Liver (tissue), 10 donors: ENCODE results near the gene STX1A. TPM values are rescaled to one million over a fixed set of nuclear protein-coding genes. Genes with fewer than 3 reads are reported as not detected.
A peak's percentile ranks its signal among the peaks of the same experiment; 100 is the strongest.

Source experiments
- DNase-seq: peaks from one replicate; pipeline ENCODE4 v3.0.0-alpha.2; 2017; ENCODE audit warnings: low spot score
- H3K27ac ChIP-seq, 2 donors: one replicate each; pipeline ENCODE4 v1.7.0; 2013; ENCODE audit warnings: inconsistent platforms in 2 of 2, low read length in 2 of 2, control low read depth in 1 of 2, low read depth in 1 of 2, mild to moderate bottlenecking in 1 of 2
- H3K27me3 ChIP-seq, 4 donors: one replicate each; pipeline versions ENCODE4 v1.6.1 to v1.7.0; 2013; ENCODE audit warnings: low read length in 3 of 4, inconsistent platforms in 1 of 4, mild to moderate bottlenecking in 1 of 4, moderate library complexity in 1 of 4; ENCODE audit not compliant: control insufficient read depth in 4 of 4, insufficient read depth in 4 of 4
- H3K36me3 ChIP-seq, 4 donors: one replicate each; pipeline versions ENCODE4 v1.6.1 to v1.7.0; 2013; ENCODE audit warnings: low read length in 3 of 4, mild to moderate bottlenecking in 3 of 4, low read depth in 1 of 4, moderate library complexity in 1 of 4; ENCODE audit not compliant: control insufficient read depth in 4 of 4, insufficient read depth in 3 of 4
- H3K4me1 ChIP-seq, 4 donors: one replicate each; pipeline versions ENCODE4 v1.6.1 to v1.7.0; 2013; ENCODE audit warnings: low read length in 3 of 4, mild to moderate bottlenecking in 3 of 4, moderate library complexity in 1 of 4; ENCODE audit not compliant: control insufficient read depth in 4 of 4, insufficient read depth in 4 of 4
- H3K4me3 ChIP-seq, 3 donors: one replicate each; pipeline versions ENCODE4 v1.6.1 to v1.7.0; 2013; ENCODE audit warnings: low read length in 3 of 3, control low read depth in 1 of 3, low read depth in 1 of 3, mild to moderate bottlenecking in 1 of 3
- H3K9ac ChIP-seq, 2 donors: one replicate each; pipeline ENCODE4 v1.7.0; 2013; ENCODE audit warnings: low read length in 2 of 2, mild to moderate bottlenecking in 2 of 2, moderate library complexity in 2 of 2, control low read depth in 1 of 2, low read depth in 1 of 2
- H3K9me3 ChIP-seq, 4 donors: one replicate each; pipeline versions ENCODE4 v1.6.1 to v1.7.0; 2013; ENCODE audit warnings: low read length in 3 of 4; ENCODE audit not compliant: control insufficient read depth in 4 of 4
- ATF3 ChIP-seq: IDR thresholded peaks from 2 replicates; pipeline ENCODE4 v1.6.1; 2016; ENCODE audit warnings: antibody characterized with exemption
- EGR1 ChIP-seq, 2 donors: IDR thresholded peaks; 2 replicates each; pipeline ENCODE4 v1.6.1; 2016 to 2018; ENCODE audit warnings: antibody characterized with exemption in 2 of 2, low read depth in 2 of 2
- HNF4A ChIP-seq, 2 donors: conservative IDR thresholded peaks; 2 replicates each; pipeline ENCODE4 v1.6.1; 2016; ENCODE audit warnings: antibody characterized with exemption in 2 of 2, mild to moderate bottlenecking in 2 of 2
- TAF1 ChIP-seq: conservative IDR thresholded peaks from 2 replicates; pipeline ENCODE4 v1.6.1; 2016; ENCODE audit warnings: antibody characterized with exemption, mild to moderate bottlenecking
- WGBS: extraction: QIAGEN DNeasy Blood & Tissue Kit; methylation state at CpG from one replicate; pipeline ENCODE4 v1.1.7; 2013; 5-methylcytosine and 5-hydroxymethylcytosine counted together
- polyA plus RNA-seq, 2 donors: library from polyadenylated mRNA; stranded (reverse) in 1 of 2; unstranded in 1 of 2; fragments of 200-250 nt in 1 of 2; fragments of >200 nt in 1 of 2; fragmentation: Nextera tagmentation in 1 of 2; extraction: Ambion mirVana in 1 of 2; gene quantifications; one replicate each; pipeline versions ENCODE4 v1.2.1 to v1.2.3, GENCODE V29; 2013 to 2015
- small RNA-seq: library from RNA; depleted of rRNA; stranded (forward); fragments of <200 nt; gene quantifications from one replicate; pipeline ENCODE3, GENCODE V24; 2014
- total RNA-seq, 2 donors: library from RNA; depleted of rRNA; stranded (reverse); fragments of >200 nt; gene quantifications; one replicate each; pipeline ENCODE4 v1.2.3, GENCODE V29; 2014
- TF ChIP-seq, protein P1 (sequence below): IDR thresholded peaks from 2 replicates; pipeline ENCODE4 v1.6.1; 2016; ENCODE audit warnings: antibody characterized with exemption, mild to moderate bottlenecking
- donor health status: healthy.
- donor health status: healthy.
- donor health status: healthy.
- donor health status: healthy.
- donor health status: healthy.

Gene STX1A
- total and polyA plus RNA-seq, 4 donors = 0.49 to 1.9 (median 1.1) TPM

GRCh38 chr7:73649576-73649975, 69.9 kb downstream of the STX1A start:
- Histone ChIP-seq H3K4me1 (peaks cover 2 to 34% (median 24%) of the 10 kb centered on the region in 4 donors), H3K4me3 (no peak overlapping the region), H3K36me3 (no peaks in the 10 kb centered on the region), H3K9ac (no peak overlapping the region), H3K9me3 (no peaks in the 10 kb centered on the region), H3K27ac (peak overlapping the region in 1 of 2 donors; percentile 17), H3K27me3 (no peaks in the 10 kb centered on the region)
- TF ChIP-seq EGR1 (IDR thresholded peaks at IDR 0.05; ENCODE audit: low read depth in 2 of 2) (no peak), ATF3 (no peak), HNF4A (conservative IDR thresholded peaks at IDR 0.05) (peak in 1 of 2 donors; percentile 4), TAF1 (no peak)
- TF ChIP-seq, protein P1, sequence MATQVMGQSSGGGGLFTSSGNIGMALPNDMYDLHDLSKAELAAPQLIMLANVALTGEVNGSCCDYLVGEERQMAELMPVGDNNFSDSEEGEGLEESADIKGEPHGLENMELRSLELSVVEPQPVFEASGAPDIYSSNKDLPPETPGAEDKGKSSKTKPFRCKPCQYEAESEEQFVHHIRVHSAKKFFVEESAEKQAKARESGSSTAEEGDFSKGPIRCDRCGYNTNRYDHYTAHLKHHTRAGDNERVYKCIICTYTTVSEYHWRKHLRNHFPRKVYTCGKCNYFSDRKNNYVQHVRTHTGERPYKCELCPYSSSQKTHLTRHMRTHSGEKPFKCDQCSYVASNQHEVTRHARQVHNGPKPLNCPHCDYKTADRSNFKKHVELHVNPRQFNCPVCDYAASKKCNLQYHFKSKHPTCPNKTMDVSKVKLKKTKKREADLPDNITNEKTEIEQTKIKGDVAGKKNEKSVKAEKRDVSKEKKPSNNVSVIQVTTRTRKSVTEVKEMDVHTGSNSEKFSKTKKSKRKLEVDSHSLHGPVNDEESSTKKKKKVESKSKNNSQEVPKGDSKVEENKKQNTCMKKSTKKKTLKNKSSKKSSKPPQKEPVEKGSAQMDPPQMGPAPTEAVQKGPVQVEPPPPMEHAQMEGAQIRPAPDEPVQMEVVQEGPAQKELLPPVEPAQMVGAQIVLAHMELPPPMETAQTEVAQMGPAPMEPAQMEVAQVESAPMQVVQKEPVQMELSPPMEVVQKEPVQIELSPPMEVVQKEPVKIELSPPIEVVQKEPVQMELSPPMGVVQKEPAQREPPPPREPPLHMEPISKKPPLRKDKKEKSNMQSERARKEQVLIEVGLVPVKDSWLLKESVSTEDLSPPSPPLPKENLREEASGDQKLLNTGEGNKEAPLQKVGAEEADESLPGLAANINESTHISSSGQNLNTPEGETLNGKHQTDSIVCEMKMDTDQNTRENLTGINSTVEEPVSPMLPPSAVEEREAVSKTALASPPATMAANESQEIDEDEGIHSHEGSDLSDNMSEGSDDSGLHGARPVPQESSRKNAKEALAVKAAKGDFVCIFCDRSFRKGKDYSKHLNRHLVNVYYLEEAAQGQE = no peak
- DNase-seq = no peak
- WGBS = 68% methylated on average over 9 of the region's 9 CpGs

Small RNAs within 50 kb of the gene (small RNA-seq; reads per million reads assigned to genes)
- gene MIR4284 (0.11 reads per million), gene RN7SL265P (not detected)

Other genes with a start within 250 kb of the STX1A start
- gene BAZ1B, start 197.4 kb downstream of the STX1A start, total RNA-seq = 10 to 100 TPM; 30.7 to 31.3 TPM
- gene BAZ1B, start 197.4 kb downstream of the STX1A start, polyA plus RNA-seq = 10 to 100 TPM in 1 of 2 donors, 1 to 10 TPM in 1; 8.6 to 12.3 TPM
- gene BCL7B, start 162.0 kb downstream of the STX1A start, total RNA-seq = 10 to 100 TPM; 13.2 to 15.5 TPM
- gene BCL7B, start 162.0 kb downstream of the STX1A start, polyA plus RNA-seq = 10 to 100 TPM; 27.0 to 27.5 TPM
- 10 to 100 TPM; 16.5 to 36.6 TPM for gene TBL2, start 141.1 kb downstream of the STX1A start, total RNA-seq
- 10 to 100 TPM; 10.9 to 21.5 TPM for gene TBL2, start 141.1 kb downstream of the STX1A start, polyA plus RNA-seq
- gene MLXIPL, start 95.1 kb downstream of the STX1A start, total RNA-seq = 100 to 1,000 TPM in 1 of 2 donors, 10 to 100 TPM in 1; 50.3 to 384 TPM
- 100 to 1,000 TPM; 148 to 316 TPM for gene MLXIPL, start 95.1 kb downstream of the STX1A start, polyA plus RNA-seq
- gene VPS37D, start 51.8 kb downstream of the STX1A start, total RNA-seq = 1 to 10 TPM in 1 of 2 donors, under 1 TPM in 1; 0.98 to 3.3 TPM
- gene VPS37D, start 51.8 kb downstream of the STX1A start, polyA plus RNA-seq = 1 to 10 TPM in 1 of 2 donors, under 1 TPM in 1; 0.38 to 1.6 TPM
- 1 to 10 TPM; 2.1 to 2.3 TPM for gene DNAJC30, start 36.2 kb downstream of the STX1A start, total RNA-seq
- gene DNAJC30, start 36.2 kb downstream of the STX1A start, polyA plus RNA-seq = 1 to 10 TPM; 7.4 to 8.7 TPM
- 10 to 100 TPM; 19.1 to 33.4 TPM for gene BUD23, start 36.1 kb downstream of the STX1A start, total RNA-seq
- gene BUD23, start 36.1 kb downstream of the STX1A start, polyA plus RNA-seq = 10 to 100 TPM; 42.2 to 52.6 TPM
- 1 to 10 TPM; 5.1 to 5.9 TPM for gene ABHD11, start 19.1 kb upstream of the STX1A start, total RNA-seq
- 1 to 10 TPM; 7.4 to 7.6 TPM for gene ABHD11, start 19.1 kb upstream of the STX1A start, polyA plus RNA-seq
- gene CLDN3, start 50.6 kb upstream of the STX1A start, total RNA-seq = 10 to 100 TPM in 1 of 2 donors, 1 to 10 TPM in 1; 3.6 to 21.1 TPM
- 10 to 100 TPM; 24.7 to 43.0 TPM for gene CLDN3, start 50.6 kb upstream of the STX1A start, polyA plus RNA-seq
- gene CLDN4, start 111.3 kb upstream of the STX1A start, total RNA-seq = 1 to 10 TPM in 1 of 2 donors, under 1 TPM in 1; 0.37 to 1.4 TPM
- 1 to 10 TPM; 1.2 to 2.0 TPM for gene CLDN4, start 111.3 kb upstream of the STX1A start, polyA plus RNA-seq
- 1 to 10 TPM; 1.0 to 1.6 TPM for gene METTL27, start 122.8 kb upstream of the STX1A start, total RNA-seq
- 1 to 10 TPM; 1.6 to 1.7 TPM for gene METTL27, start 122.8 kb upstream of the STX1A start, polyA plus RNA-seq
- not detected for gene TMEM270, start 141.5 kb upstream of the STX1A start, total RNA-seq
- under 1 TPM in 1 of 2 donors, not detected in 1; 0.09 TPM for gene TMEM270, start 141.5 kb upstream of the STX1A start, polyA plus RNA-seq